Stomach (tissue), 9 donors: ENCODE measurements around the gene GNAS-AS1. TPM values are rescaled to one million over a fixed set of nuclear protein-coding genes. Genes with fewer than 3 reads are reported as not detected.
A peak's percentile ranks its signal among the peaks of the same experiment; 100 is the strongest.

Source experiments
- DNase-seq, 2 donors: peaks; one replicate each; pipeline versions ENCODE4 v3.0.0 to v3.0.0-alpha.2; 2013 to 2019
- H3K27ac ChIP-seq, 5 donors: fragments of 200-600 bp in 4 of 5; sonication (generic) in 4 of 5; one replicate each; pipeline ENCODE4 v1.5.1; 2013 to 2019; ENCODE audit warnings: mild to moderate bottlenecking in 1 of 5, moderate library complexity in 1 of 5
- H3K27me3 ChIP-seq, 3 donors: fragments of 200-600 bp; sonication (generic); one replicate each; pipeline ENCODE4 v1.5.1; 2017 to 2019; ENCODE audit warnings: mixed run types in 1 of 3
- H3K36me3 ChIP-seq, 4 donors: fragments of 200-600 bp; sonication (generic); 1 replicate in 3 of 4; 2 replicates in 1 of 4; pipeline ENCODE4 v1.5.1; 2016 to 2019
- H3K4me1 ChIP-seq, 4 donors: fragments of 200-600 bp; sonication (generic); one replicate each; pipeline ENCODE4 v1.5.1; 2016 to 2019
- H3K4me3 ChIP-seq, 4 donors: fragments of 200-600 bp; sonication (generic) in 3 of 4; one replicate each; pipeline ENCODE4 v1.5.1; 2016 to 2019; ENCODE audit warnings: mild to moderate bottlenecking in 1 of 4
- H3K9me3 ChIP-seq, 4 donors: fragments of 200-600 bp; sonication (generic); one replicate each; pipeline ENCODE4 v1.5.1; 2016 to 2019
- EP300 ChIP-seq: sonication (generic); formaldehyde crosslinking; IDR thresholded peaks from one replicate; pipeline ENCODE4 v1.6.1; 2017; ENCODE audit warnings: antibody characterized with exemption
- POLR2A ChIP-seq, 4 donors: fragments of 450-650 bp; IDR thresholded peaks; one replicate each; pipeline ENCODE4 v1.6.1; 2016; ENCODE audit warnings: antibody characterized with exemption in 4 of 4, control low read depth in 2 of 4, mild to moderate bottlenecking in 1 of 4, moderate library complexity in 1 of 4
- POLR2AphosphoS5 ChIP-seq, 3 donors: sonication (generic); formaldehyde crosslinking; IDR thresholded peaks; one replicate each; pipeline ENCODE4 v1.6.1; 2016; ENCODE audit warnings: antibody characterized with exemption in 3 of 3
- WGBS, 5 donors: extraction: QIAGEN DNeasy Blood & Tissue Kit in 3 of 5; methylation state at CpG; one replicate each; pipeline versions ENCODE4 v1.1.5 to v1.1.7; 2013 to 2018; 5-methylcytosine and 5-hydroxymethylcytosine counted together
- intact Hi-C: fragments of 100-400 bp; cut with DNase I; formaldehyde crosslinking; loops from one replicate; pipeline ENCODE4 v1.15.1; 2023; ENCODE audit warnings: low total_unique reads
- polyA plus RNA-seq, 3 donors: library from polyadenylated mRNA; stranded (reverse); fragments of 200-250 nt; gene quantifications; one replicate each; pipeline ENCODE4 v1.2.3, GENCODE V29; 2013
- total RNA-seq, 5 donors: library from RNA; depleted of rRNA; stranded (reverse); fragments of >200 nt; gene quantifications; one replicate each; pipeline versions ENCODE4 v1.1.0 to v1.2.3, GENCODE V29; 2014 to 2016
- TF ChIP-seq, protein P1 (sequence below), 7 experiments: fragments of 450-650 bp in 4 of 7; fragments of 200-600 bp in 3 of 7; sonication (generic) in 3 of 7; IDR thresholded peaks; one replicate each; pipeline ENCODE4 v1.5.1; 2016 to 2019; ENCODE audit warnings: antibody characterized with exemption in 7 of 7, control low read depth in 2 of 7, mild to moderate bottlenecking in 1 of 7
- donor health status: healthy with polysubstance abuse.
- donor health status: Bipolar disorder and iron deficiency.
- donor health status: healthy.

Gene GNAS-AS1
- total and polyA plus RNA-seq, 8 donors, result 0.15 to 45.5 (median 1.8) TPM; not detected in 4

DNA sequence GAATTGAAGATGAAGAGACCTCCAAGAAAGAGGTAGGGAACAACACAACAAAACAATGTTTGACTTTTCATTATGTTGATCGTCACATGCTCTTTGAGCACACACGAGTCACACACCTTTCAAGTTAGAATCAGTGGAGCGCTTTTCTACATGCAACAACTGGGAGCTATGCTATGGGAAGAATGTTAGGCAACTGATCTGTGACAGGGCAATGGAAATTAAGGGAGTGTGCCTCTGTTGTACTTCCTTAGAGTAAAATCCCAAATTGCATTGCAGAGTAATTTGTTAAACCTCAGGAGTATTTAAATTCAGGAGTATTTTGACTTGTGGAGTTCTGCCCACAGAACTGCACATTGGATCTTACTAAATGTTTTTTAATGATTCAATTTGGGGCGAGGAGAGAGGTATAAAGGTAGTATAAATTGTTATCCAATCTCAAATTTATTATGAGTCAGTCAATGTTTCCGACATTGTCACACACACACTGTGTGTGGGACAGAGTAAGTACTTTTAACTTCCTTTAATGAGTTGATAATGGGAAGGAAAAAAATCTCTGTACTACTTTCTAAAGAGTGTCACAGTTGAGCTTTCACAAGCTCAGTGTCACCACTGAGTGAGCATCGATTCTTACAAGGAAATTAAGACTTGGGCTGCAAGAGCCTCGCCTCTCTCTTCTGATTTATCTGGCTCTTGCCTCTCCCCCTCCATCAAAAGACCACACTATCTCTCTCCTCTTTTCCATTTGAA lies 12.5 kb upstream of the GNAS-AS1 start:
- 61 to 75% (median 66%) methylated on average over 7 of the region's 7 CpGs for WGBS, 5 donors
- TF ChIP-seq EP300 (no peak), POLR2AphosphoS5 (IDR thresholded peaks at IDR 0.05) (no peak), POLR2A (IDR thresholded peaks at IDR 0.05) (no peak)
- TF ChIP-seq, protein P1, sequence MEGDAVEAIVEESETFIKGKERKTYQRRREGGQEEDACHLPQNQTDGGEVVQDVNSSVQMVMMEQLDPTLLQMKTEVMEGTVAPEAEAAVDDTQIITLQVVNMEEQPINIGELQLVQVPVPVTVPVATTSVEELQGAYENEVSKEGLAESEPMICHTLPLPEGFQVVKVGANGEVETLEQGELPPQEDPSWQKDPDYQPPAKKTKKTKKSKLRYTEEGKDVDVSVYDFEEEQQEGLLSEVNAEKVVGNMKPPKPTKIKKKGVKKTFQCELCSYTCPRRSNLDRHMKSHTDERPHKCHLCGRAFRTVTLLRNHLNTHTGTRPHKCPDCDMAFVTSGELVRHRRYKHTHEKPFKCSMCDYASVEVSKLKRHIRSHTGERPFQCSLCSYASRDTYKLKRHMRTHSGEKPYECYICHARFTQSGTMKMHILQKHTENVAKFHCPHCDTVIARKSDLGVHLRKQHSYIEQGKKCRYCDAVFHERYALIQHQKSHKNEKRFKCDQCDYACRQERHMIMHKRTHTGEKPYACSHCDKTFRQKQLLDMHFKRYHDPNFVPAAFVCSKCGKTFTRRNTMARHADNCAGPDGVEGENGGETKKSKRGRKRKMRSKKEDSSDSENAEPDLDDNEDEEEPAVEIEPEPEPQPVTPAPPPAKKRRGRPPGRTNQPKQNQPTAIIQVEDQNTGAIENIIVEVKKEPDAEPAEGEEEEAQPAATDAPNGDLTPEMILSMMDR (IDR thresholded peaks at IDR 0.05), result no peak
- no peak overlapping the region for H3K4me3 ChIP-seq
- no peak overlapping the region for H3K27ac ChIP-seq
- intact Hi-C loops, result loop anchor here (10.0 kb wide), 1 partner anchor 592 kb away; no protein-coding TSS in a partner anchor
- no peaks in the 10 kb centered on the region for H3K36me3 ChIP-seq
- H3K27me3 ChIP-seq, result peaks cover 0 to 39% (median 8%) of the 10 kb centered on the region in 3 donors
- H3K9me3 ChIP-seq, result no peaks in the 10 kb centered on the region
- no peak for DNase-seq
- H3K4me1 ChIP-seq, result no peaks in the 10 kb centered on the region

DNA sequence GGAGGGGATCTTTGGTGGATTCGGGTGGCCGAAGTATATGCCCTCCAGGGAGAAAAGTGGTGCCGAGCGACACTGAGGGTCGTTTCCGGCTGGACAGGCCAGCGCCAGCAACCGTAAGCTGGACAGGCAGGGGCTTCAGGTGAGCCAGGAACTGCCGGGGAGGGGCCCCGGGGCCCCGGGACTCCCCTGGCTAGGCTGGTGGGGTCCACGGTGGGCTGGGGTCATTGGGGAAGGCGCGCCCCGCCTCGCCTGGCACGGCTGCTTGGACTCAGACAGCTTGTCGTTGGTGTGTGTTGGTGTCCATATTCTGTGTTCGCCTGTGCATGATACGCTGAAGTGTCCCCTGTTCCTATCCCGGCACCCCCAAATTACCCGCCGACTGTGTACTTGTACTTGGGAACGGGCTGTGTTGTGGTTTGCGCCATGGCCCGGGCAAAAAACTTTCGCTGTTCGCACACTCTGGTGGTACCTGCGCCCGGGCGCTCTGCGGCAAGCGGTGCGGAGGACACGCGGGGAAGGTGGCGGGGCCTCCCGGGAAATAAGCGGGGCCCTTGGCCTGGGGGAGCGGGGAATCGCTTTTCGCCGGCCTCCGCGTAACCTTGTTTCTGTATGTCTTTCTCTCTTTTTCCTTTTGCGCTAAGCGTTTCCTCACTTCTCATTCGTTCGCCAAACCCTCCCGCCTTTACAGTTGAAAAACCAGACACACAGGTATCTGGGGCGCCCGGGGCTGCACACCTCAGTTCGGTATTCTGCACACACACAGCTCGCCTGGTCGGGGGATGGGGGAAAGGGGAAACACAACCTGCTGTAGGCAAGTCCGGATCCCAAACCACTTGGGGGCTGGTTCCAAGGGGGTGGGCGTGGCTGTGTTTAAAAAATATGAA lies 5.0 kb upstream of the GNAS-AS1 start:
- peaks cover 8 to 91% (median 63%) of the 10 kb centered on the region in 3 donors for H3K27me3 ChIP-seq
- WGBS, 5 donors, result 42 to 66% (median 47%) methylated on average over 51 to 57 of the region's 57 CpGs
- intact Hi-C loops, result no loop called here

DNA sequence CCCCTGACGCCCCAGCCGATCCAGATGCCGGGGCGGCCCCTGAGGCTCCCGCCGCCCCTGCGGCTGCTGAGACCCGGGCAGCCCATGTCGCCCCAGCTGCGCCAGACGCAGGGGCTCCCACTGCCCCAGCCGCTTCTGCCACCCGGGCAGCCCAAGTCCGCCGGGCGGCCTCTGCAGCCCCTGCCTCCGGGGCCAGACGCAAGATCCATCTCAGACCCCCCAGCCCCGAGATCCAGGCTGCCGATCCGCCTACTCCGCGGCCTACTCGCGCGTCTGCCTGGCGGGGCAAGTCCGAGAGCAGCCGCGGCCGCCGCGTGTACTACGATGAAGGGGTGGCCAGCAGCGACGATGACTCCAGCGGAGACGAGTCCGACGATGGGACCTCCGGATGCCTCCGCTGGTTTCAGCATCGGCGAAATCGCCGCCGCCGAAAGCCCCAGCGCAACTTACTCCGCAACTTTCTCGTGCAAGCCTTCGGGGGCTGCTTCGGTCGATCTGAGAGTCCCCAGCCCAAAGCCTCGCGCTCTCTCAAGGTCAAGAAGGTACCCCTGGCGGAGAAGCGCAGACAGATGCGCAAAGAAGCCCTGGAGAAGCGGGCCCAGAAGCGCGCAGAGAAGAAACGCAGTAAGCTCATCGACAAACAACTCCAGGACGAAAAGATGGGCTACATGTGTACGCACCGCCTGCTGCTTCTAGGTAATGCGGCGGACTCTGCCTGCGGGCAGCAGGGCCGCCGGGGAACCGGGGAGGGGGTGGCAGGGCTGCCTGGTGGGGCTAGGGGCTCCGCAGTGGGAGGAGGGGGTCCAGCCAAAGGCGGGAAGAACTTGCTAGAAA lies 4.2 kb upstream of the GNAS-AS1 start:
- H3K4me3 ChIP-seq, result peak overlapping the region; percentile 19 to 43 (median 23)
- 50 to 63% (median 58%) methylated on average over 61 to 75 of the region's 75 CpGs for WGBS, 5 donors
- no peaks in the 10 kb centered on the region for H3K9me3 ChIP-seq
- TF ChIP-seq EP300 (no peak), POLR2A (IDR thresholded peaks at IDR 0.05) (no peak), POLR2AphosphoS5 (IDR thresholded peaks at IDR 0.05) (no peak)
- TF ChIP-seq, protein P1 (IDR thresholded peaks at IDR 0.05), result no peak
- no peak for DNase-seq
- peaks cover 15 to 45% (median 30%) of the 10 kb centered on the region in 4 donors for H3K4me1 ChIP-seq
- no peaks in the 10 kb centered on the region for H3K36me3 ChIP-seq
- H3K27me3 ChIP-seq, result peaks cover 8 to 93% (median 71%) of the 10 kb centered on the region in 3 donors
- no peak overlapping the region for H3K27ac ChIP-seq
- intact Hi-C loops, result no loop called here

More for the DNA sequence above, 5.0 kb upstream of the GNAS-AS1 start:
- DNase-seq, result peak in 1 of 2 donors; percentile 72
- Histone ChIP-seq H3K9me3 (no peaks in the 10 kb centered on the region), H3K4me1 (peaks cover 15 to 43% (median 30%) of the 10 kb centered on the region in 4 donors), H3K36me3 (no peaks in the 10 kb centered on the region), H3K27ac (no peak overlapping the region), H3K4me3 (peak overlapping the region in 1 of 4 donors; percentile 43)
- TF ChIP-seq POLR2A (IDR thresholded peaks at IDR 0.05) (no peak), POLR2AphosphoS5 (IDR thresholded peaks at IDR 0.05) (no peak), EP300 (no peak)
- TF ChIP-seq, protein P1 (IDR thresholded peaks at IDR 0.05), result no peak
